Stimulated activated CD8-positive, alpha-beta memory T cell treated with anti-CD3 and anti-CD28 coated beads, Interleukin-2, amount 100 ng/mL, for 48 hours (primary cell): ENCODE measurements around the gene IFI27L2.

Experiments
- DNase-seq, 2 donors: peaks; one replicate each; pipeline ENCODE4 v3.0.0-alpha.2; 2020; ENCODE audit warnings: low read depth in 2 of 2

Gene IFI27L2

DNA sequence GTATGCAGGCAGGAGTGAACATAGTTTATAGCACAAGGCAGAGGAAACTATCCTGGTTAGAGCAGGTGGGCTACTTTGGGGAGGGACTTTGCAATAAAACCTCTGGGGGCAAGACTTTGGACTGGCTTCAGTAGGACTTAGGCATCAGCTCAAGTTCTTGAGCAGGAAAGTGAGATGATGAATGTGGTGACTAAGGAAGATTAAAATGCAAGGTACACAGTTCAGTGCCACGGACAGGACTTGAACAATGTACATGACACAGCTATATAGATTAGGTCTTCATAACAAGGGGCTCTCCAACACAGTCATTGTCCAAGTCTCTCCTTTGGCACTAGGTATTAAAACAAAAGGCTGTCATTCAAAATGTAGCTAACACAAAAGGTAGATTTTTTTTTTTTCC lies 23.3 kb upstream of the IFI27L2 start:
- DNase-seq, result no peak

DNA sequence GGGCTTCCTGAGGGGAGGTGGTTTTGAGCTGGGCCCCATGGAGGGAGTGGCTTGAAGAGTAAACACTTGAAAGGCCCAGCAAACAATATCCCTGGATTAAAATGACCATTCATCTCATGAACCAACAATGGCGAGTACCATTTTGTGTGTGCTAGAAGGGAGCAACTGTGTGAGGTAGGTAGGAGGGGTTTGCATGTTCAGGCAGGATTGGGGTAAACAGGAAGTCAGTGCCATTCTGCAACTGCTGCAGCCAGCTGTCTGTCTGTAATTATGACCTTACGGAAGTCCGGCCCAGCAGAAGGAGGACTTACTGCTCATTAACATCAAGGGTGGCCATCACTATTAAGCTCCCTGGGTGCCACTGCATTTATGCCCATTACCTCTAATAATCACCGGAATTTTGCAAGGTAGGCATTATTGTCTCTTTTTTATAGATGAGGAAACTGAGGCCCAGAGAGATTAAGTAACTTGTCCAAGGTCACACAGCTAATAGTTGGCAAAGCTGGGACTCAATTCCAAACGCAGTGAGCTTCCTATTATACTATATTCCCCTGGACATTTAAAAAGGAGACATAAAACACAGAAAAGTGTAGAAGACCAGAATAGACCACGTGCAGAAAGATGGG lies 16.6 kb upstream of the IFI27L2 start:
- no peak for DNase-seq

DNA sequence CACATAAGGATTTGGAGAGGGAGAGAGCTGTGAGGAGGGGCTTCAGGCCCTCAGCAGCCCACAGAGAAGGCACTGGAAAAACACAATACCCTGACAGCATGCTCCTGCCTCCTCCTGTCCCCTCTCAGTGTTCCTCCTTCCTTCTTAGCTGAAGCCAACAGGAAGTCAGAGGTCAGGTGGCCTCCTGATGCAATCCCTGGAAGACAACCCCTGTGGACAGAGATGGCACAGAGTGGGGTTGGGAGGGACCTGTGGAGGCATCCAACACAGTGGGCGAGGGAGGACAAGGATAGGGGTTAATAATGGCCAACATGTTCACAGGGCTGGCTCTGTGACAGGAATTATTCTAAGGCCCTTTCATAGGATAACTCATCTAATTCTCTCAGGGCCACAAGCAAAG lies 15.4 kb upstream of the IFI27L2 start:
- DNase-seq, result no peak

DNA sequence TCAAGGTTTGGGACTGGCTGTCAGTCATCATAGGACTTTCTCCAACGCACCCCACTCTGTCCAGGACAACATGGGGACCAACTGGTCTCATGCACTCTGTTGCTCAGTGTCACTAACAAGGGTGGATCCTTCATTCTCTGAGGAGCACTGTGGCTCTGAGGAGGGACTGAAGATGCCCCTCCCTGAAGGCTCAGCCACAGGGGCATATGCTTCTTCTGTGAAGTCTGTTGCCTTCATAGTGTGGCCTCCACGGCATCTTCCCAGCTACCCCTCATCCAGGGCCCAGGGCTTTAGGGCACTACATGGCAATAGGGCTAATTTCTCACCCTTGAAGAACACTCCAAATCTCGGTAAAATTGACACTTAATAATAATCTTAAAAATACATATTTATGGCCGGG lies 14.3 kb upstream of the IFI27L2 start:
- DNase-seq, result no peak

DNA sequence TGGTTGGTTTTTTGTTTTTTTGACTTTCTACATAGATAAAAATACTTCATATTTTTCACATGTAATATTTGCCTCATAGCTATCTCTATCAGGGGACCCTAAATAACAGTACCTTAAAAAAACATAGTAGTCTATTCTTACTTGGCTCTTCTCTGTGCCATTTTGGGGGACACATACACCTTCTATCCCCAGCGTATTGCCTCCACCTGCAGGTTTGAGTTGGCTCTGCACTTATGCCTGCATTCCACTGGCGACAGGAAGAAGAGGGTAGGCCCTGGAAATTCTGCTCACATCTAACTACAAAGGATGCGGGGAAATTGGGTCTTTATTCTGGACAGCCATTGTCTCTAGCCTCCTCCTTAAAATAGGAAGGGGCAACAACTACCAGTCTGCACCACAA lies 13.8 kb upstream of the IFI27L2 start:
- no peak for DNase-seq

DNA sequence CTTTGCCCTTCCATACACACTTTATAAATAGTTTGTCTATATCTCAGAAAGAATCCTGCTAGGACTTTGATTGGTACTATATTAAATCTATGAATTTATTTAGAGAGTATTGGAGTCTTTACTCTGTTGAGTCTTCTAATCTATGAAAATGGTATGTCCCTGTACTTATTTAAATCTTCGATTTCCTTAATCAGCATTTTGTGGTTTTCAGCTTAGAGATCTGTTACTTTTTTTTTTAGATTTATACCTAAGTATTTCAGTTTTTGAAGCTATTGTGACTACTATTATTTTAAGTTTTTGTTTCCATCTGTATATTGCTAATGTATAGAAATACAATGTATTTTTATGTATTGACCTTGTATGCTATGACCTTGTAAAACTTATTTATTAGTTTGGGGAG lies 13.4 kb upstream of the IFI27L2 start:
- DNase-seq, result no peak

DNA sequence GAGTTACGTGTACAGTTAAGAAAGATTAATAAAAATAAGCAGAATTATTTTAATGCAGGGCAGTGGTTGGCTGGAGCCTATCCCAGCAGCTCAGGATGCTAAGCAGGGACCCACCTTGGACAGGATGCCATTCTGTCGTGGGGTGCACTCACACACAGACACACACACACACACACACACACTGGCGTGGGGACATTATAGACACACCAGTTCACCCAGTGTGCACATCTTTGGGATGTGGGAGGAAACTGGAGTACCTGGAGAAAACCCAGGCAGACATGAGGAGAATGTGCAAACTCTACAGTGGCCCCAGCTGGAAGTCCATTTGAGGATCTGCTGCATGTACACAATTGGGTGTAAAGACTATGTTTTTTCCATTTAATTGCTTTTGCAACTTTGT lies 12.8 kb upstream of the IFI27L2 start:
- DNase-seq, result no peak

DNA sequence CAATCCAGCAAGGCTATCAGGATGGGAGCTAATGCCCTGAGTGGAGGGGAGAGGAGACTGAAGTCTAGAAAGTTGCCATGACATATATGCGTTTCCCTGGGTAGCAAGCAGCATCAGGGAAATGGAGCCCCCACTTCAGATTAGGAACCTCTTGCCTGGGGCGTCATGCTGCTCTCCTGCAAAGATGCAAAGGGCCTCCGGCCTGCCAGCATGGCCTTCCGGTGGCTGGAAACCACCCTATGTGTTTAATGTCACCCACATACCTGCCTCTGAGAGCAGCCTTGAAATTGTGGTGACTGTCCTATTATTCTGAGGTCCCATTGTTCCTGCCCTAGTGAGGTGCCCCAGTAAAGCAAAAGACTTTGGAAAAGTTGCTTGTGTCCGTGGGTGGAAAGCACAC lies 10.0 kb upstream of the IFI27L2 start:
- no peak for DNase-seq

DNA sequence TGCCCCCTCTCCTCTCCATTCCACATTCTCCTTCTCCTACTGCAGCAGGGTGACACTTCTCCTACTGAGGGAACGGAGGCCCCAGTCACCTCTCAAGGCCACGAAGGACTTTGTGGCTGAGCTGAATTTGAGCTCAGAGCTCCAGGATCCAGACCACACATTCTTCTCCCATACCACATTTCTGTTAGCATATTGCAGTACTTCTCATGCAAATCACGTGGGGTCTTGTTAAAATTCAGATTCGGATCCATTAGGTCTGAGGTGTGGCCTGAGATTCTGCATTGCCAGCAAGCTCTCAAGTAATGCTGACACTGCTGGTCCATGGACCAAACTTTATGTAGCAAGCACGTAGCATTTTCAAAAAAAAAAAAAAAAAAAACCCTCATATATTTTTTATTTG lies 9.6 kb upstream of the IFI27L2 start:
- DNase-seq, result no peak

DNA sequence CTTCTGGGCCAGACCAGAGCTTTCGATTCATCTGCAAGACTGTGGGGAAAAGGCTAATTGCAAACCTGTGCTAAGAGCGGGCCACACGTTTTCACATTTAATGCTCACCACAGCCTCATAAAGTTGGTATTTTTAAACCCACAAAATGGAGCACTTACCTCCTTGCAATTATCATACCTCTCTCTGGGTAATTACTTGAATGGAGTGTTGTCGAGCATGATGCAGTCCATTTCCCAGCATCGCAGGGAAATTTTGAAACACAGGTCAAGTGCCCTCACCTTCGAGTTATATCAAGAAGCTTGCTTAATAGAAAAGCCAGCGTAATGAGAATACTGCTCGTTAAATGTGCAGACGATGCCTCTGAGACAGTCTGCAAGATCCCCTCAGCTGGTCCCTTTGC lies 8.8 kb upstream of the IFI27L2 start:
- no peak for DNase-seq

DNA sequence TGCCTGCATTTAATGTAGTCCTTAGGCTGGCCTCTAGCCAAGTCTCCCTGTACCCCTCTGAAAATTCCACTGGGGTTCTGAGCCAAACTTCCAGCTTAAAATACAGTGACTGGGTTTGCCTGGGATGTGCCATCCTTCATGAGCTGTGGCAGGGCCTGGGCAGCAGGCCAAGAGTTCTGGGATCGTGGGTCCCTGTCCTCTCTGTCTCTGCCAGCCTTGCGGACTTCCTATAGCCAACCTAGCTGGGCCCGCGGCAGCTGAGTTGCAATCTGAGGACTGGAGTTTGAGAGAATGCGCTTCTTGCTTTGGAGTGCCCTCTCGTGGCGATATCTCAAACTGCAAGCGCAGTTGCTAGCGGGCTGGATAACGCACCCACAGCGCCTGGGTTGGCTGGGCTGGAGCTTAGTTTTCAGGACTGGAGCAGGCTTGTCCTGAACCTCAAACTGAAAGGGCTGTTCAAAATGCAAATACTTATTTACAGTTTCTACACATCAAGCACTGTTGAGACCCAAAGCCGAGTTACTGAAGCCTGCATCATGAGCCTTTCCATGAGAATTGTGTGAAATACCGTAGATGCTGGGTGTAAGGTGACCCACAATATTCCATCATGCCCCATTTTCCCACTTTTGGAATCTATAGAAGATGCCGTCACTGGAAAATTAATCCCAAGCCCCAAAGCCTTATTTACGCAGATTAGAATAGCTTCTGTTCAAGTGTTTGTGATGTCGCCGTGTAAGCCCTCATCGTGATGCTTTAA lies 7.3 kb upstream of the IFI27L2 start:
- peak; percentile 60 to 81 for DNase-seq

DNA sequence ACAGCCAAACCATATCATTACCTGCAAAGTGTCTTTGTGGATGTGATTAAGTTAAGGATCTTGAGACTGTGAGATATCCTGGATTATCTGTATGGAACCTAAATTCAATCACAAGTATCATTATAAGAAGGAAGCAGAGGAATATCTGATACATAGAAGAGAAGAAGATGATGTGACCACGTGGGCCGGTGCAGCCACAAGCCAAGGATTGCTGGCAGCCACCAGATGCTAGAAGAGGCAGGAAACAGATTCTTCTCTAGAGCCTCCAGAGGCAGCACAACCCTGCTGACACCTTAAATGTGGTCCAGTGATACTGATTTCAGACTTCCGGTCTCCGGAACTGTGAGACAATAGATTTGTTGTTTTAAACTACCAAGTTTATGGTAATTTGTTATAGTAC lies 6.1 kb upstream of the IFI27L2 start:
- DNase-seq, result no peak

DNA sequence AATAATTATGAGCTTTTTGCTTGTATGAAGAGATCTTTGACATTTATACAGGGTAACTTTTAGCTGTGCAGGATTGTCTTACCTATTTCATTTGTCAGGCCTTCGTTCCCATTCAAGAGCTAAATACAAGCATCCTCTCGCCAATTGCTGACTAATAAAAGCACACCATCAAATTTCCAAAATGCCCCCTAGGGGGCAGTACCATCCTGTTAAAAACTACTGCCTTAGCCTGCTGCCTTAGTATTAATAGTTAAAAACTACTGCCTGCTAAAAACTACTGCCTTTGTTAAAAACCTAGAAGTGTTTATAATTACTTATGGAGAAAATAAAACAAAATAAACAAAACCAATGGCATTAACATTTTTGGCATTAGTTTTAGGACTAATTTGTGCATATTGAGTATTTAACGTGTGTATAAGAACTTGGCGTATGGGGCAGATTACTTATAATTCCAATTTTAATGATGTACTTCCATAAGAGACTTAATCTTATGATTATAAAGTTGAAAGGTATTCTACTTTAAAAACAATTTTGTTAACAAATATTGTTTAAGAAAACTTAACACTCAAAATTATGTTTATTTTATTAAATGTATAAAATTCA lies 3.0 kb upstream of the IFI27L2 start:
- DNase-seq, result peak in 1 of 2 donors; percentile 21

DNA sequence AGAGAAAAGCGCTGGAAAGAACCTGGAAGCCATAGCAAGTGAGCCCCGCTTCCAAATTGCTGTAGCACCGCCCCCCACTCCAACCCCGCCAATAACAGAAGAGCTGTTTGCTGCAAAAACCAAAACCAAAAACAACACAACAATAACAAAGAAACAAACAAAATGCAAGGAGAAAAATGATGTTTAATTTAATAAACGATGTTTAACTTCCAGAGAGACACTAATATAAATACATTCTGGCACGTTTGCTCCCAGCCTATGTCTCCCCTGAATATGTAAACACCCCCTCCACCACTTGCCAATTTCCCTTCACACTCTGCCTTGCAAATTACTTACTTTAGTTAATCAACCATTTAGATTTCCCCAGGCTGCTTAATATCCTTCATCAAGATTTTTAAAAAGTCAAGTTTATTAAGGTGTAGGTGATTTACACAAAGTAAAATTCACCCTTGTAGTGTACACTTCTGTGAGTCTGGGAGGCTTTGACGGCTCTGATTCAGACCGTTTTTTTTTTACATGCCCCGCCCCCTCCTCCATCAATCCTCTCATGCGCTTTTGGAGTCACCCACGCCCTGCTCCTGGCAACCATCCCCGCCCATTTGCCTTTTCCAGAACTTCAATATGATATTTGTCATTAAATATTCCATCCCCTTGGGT lies 482 bp upstream of the IFI27L2 start:
- peak in 1 of 2 donors; percentile 13 for DNase-seq

DNA sequence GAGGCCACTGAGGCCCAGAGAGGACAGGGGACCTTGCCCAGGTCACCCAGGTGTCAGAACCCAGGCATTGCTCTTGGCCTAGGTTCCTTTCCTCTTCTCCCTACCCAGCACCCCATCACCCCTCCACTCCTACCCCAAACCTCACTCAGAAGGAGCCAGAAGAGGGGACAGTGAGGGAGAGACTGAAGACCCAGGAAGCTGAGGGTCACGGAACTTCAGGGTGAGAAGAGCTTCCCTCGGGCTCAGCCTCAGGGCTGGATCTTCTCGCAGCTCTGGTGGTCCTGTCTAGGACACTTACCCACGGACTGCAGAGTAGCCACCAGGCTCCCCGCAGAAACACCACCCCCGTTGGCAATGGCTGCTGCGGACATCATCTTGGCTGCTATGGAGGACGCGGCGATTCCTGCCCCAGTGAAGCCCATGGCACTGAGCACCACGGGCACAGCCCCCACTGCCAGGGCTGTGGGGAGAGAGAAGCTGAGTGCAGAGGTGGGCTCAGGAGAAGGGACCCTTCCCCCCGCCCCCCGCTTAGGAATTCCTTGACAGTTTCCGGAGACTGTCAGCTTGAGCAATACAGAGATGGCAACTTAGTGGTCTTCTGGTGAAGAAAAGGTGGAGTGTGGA lies 1.1 kb downstream of the IFI27L2 start:
- DNase-seq, result no peak

DNA sequence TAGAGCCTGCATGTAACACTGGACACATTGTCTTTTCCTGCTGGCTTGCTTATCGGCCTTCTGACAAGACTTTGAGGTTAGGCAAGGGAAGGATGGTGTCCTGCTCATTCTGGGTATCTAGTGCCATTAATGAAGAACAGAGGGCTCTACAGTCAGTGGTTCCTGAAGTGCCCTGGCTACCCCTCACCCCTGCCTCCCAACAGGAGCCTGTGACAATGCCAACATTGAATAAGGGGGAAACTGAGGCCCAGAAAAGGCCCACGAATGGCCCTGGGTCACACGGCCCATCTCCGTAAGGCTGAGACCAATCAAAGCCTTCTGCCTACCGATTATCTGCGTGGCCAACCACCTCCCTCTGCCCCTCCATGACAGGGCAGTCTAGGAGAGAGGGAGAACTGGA lies 2.1 kb downstream of the IFI27L2 start:
- no peak for DNase-seq

DNA sequence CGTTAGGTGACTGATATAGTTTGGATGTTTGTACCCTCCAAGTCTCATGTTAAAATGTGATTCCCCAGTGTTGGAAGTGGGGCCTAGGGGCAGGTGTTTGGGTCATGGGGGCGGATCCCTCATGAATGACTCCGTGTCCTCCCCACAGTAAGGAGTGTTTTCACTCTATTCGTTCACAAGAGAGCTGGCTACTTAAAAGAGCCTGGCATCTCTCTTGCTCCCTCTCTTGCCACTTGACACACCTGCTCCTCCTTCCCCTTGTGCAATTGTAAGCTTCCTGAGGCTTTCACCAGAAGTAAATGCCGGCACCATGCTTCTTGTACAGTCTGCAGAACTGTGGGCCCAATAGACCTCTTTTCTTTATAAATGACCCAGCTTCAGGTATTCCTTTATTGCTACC lies 2.6 kb downstream of the IFI27L2 start:
- no peak for DNase-seq

DNA sequence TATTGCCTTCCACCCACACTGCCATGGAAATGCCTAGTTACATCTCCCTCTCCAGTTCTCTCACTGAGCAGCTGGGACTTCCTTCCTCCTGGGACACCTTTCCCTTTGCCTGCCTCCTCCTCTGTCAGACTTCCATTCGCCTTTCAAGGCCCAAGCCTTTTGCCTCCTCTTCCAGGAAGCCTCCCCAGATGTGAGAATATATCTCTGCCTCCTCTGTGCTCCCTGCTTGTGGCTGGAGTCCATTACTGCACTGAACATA lies 3.1 kb downstream of the IFI27L2 start:
- no peak for DNase-seq

DNA sequence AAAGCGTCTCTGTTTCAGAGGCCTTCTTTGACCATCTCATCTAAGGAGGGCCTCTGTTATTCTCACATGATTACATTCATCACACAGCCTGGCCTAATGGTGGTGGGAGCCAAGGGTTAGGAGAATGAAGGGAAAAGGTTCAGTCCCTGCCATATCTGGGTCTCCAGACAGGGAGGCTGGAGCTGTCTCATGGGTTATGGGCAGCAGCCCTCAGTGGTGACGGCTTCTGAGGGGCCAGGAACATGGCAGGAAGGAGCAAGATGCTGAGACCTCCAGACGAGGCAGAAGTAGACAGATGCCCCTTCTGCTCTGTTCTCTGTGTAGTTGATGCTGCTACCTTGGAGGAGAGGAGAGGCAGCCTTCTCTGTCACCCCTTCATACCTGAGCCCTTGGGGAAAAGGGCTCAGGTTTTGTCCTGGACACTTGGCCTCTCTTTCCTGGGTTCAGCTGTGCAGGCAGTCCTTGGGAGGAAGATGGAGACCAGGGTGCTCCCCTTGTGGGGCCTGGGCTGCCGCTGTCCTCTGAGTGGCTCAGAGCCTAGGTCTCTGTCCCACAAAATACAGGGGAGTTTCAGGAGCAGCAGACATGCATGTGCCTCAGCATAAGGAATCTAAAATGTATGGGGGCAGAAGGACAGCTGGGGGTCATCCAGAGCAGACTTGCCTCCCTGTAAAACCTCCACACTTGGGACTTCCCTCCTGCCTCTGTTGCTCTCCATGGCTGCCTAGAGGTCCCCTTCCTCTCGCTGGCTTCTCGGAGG lies 3.6 kb downstream of the IFI27L2 start:
- no peak for DNase-seq

DNA sequence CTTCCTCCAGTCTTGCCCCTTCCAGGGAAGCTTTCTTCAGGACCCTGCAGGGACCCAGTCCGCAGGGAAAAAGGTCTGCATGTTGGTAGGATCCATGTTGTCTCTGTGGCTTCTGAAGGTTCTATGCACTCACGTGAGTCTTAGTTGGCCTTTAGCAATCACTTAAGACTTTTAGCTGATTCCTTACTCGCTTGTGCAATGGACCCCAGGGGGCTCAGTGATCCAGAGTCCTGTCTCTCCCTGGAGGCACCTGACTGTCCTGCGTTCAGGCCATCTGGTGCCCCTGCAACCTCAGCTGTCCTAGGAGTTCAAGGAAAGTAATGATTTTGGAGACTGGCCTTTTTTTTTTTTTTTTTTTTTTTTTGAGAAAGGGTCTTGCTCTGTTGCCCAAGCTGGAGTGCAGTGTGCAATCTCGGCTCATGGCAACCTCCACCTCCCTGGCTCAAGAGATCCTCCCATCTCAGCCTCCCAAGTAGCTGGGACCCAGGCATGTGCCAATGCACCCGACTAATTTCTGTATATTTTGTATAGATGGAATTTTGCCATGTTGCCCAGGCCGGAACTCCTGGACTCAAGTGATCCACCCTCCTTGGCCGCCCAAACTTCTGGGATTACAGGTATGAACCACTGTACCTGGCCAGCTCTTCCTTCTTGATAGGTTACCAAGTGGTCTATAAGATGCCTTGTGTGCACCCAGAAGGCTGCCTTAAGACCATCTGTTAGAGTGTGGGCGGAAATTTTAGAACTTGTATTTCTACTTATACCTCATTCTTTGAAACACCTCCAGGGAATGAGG lies 4.6 kb downstream of the IFI27L2 start:
- DNase-seq, result no peak

DNA sequence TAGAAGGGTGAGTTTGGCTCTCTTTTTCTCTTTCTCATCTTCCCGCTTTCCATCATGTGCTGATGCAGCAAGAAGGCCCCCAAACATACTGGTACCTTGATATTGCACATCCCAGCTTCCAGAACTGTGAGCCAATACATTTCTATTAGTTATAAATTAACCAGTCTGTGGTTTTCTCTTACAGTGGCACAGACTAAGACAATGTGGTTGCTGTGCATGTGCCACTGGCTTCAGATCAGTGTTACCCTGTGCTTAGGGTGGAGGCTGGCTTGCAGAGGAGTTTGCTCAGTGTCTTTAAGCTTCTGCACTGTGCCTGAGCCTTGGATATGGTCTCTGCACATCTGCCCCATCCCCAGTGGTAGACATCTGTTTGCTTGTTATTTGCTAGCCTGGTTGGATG lies 5.5 kb downstream of the IFI27L2 start:
- no peak for DNase-seq
